Neuronal stem cell (in vitro differentiated cells): ENCODE data around the gene RPL7L1.

Source experiments
- DNase-seq: peaks from one replicate; pipeline ENCODE4 v3.0.0-alpha.2; 2013; ENCODE audit warnings: low spot score
- H2AFZ ChIP-seq: one replicate; pipeline ENCODE4 v1.6.1; 2013; ENCODE audit warnings: mild to moderate bottlenecking, low read length, inconsistent platforms
- H2AK5ac ChIP-seq: 2 replicates; pipeline ENCODE4 v1.6.1; 2013; ENCODE audit warnings: low read depth, mild to moderate bottlenecking, inconsistent platforms, low read length, moderate library complexity, mixed read lengths
- H2BK120ac ChIP-seq: 2 replicates; pipeline ENCODE4 v1.6.1; 2013; ENCODE audit warnings: low read depth, mild to moderate bottlenecking, inconsistent platforms, low read length, moderate library complexity, mixed read lengths
- H2BK12ac ChIP-seq: one replicate; pipeline ENCODE4 v1.6.1; 2013; ENCODE audit warnings: low read length, inconsistent platforms
- H2BK15ac ChIP-seq: 2 replicates; pipeline ENCODE4 v1.6.1; 2013; ENCODE audit warnings: mild to moderate bottlenecking, low read length, inconsistent platforms, mixed read lengths
- H2BK5ac ChIP-seq: one replicate; pipeline ENCODE4 v1.6.1; 2013; ENCODE audit warnings: inconsistent platforms, mild to moderate bottlenecking, low read length, moderate library complexity
- H3K14ac ChIP-seq: one replicate; pipeline ENCODE4 v1.6.1; 2013; ENCODE audit warnings: low read length, inconsistent platforms
- H3K18ac ChIP-seq: 2 replicates; pipeline ENCODE4 v1.6.1; 2013; ENCODE audit warnings: low read length, inconsistent platforms
- H3K23ac ChIP-seq: 2 replicates; pipeline ENCODE4 v1.6.1; 2013; ENCODE audit warnings: low read depth, mild to moderate bottlenecking, mixed read lengths, low read length, inconsistent platforms; ENCODE audit not compliant: poor library complexity
- H3K27ac ChIP-seq: replicated peaks from 3 replicates; pipeline ENCODE4 v1.5.1; 2013; ENCODE audit warnings: low read length, inconsistent platforms
- H3K27me3 ChIP-seq, 3 experiments: 2 replicates each; pipeline ENCODE4 v1.6.1; 2013; ENCODE audit warnings: low read length in 3 of 3, mild to moderate bottlenecking in 2 of 3, inconsistent platforms in 1 of 3, low read depth in 1 of 3, mixed read lengths in 1 of 3, moderate library complexity in 1 of 3; ENCODE audit not compliant: control insufficient read depth in 3 of 3, insufficient read depth in 3 of 3
- H3K36me3 ChIP-seq, 2 donors: replicated peaks in 1 of 2; 2 replicates each; pipeline ENCODE4 v1.6.1; 2013; ENCODE audit warnings: low read length in 2 of 2; ENCODE audit not compliant: control insufficient read depth in 2 of 2, insufficient read depth in 2 of 2
- H3K4ac ChIP-seq: 2 replicates; pipeline ENCODE4 v1.6.1; 2013; ENCODE audit warnings: inconsistent platforms, mild to moderate bottlenecking, low read length, moderate library complexity
- H3K4me1 ChIP-seq, 2 donors: 1 replicate in 1 of 2; 2 replicates in 1 of 2; pipeline ENCODE4 v1.6.1; 2013; ENCODE audit warnings: low read length in 2 of 2, low read depth in 1 of 2; ENCODE audit not compliant: control insufficient read depth in 2 of 2, insufficient read depth in 1 of 2
- H3K4me2 ChIP-seq: one replicate; pipeline ENCODE4 v1.6.1; 2013; ENCODE audit warnings: mild to moderate bottlenecking, low read length, inconsistent platforms; ENCODE audit not compliant: insufficient read depth, poor library complexity, severe bottlenecking
- H3K4me3 ChIP-seq, 2 donors: 2 replicates each; pipeline ENCODE4 v1.5.1; 2013; ENCODE audit warnings: low read length in 2 of 2, mild to moderate bottlenecking in 2 of 2, inconsistent platforms in 1 of 2, moderate library complexity in 1 of 2
- H3K79me1 ChIP-seq: one replicate; pipeline ENCODE4 v1.6.1; 2013; ENCODE audit warnings: low read depth, mild to moderate bottlenecking, inconsistent platforms, low read length, moderate library complexity
- H3K9ac ChIP-seq: one replicate; pipeline ENCODE4 v1.6.1; 2013; ENCODE audit warnings: mild to moderate bottlenecking, low read depth, low read length, inconsistent platforms; ENCODE audit not compliant: poor library complexity
- H3K9me3 ChIP-seq, 2 donors: replicated peaks in 1 of 2; 2 replicates each; pipeline versions ENCODE3 to v1.6.1; 2013; ENCODE audit warnings: low read length in 2 of 2, mild to moderate bottlenecking in 2 of 2, inconsistent platforms in 1 of 2, low read depth in 1 of 2, mixed read lengths in 1 of 2, moderate library complexity in 1 of 2; ENCODE audit not compliant: control insufficient read depth in 2 of 2, insufficient read depth in 1 of 2
- H4K8ac ChIP-seq: one replicate; pipeline ENCODE4 v1.6.1; 2013; ENCODE audit warnings: low read depth, mild to moderate bottlenecking, inconsistent platforms, low read length, moderate library complexity
- H4K91ac ChIP-seq: one replicate; pipeline ENCODE4 v1.6.1; 2013; ENCODE audit warnings: low read length, low read depth, mild to moderate bottlenecking, inconsistent platforms; ENCODE audit not compliant: poor library complexity
- WGBS, 2 donors: extraction: QIAGEN DNeasy Blood & Tissue Kit; methylation state at CpG; one replicate each; pipeline ENCODE4 v1.1.7; 2013; ENCODE audit warnings: missing lambda C conversion rate in 2 of 2, mixed read lengths in 1 of 2; ENCODE audit not compliant: insufficient read length in 2 of 2, insufficient replicate concordance in 1 of 2; ENCODE audit errors: extremely low coverage in 2 of 2; 5-methylcytosine and 5-hydroxymethylcytosine counted together

The RPL7L1 gene

GRCh38 chr6:42929821-42930360 lies 50.5 kb downstream of the RPL7L1 start:
- Histone ChIP-seq H3K27me3 (no peaks in the 10 kb centered on the region), H3K27ac (peak overlapping the region; percentile 90), H3K4me2 (peak overlapping the region; percentile 82), H3K9me3 (peaks cover 0 to 3% of the 10 kb centered on the region in 2 donors), H4K8ac (no peak overlapping the region), H2BK12ac (no peak overlapping the region), H3K4ac (no peak overlapping the region), H2BK15ac (peak overlapping the region; percentile 42), H3K4me3 (peak overlapping the region; percentile 72 to 84), H2AK5ac (no peak overlapping the region), H3K23ac (no peak overlapping the region), H2BK120ac (no peak overlapping the region), H3K18ac (peak overlapping the region; percentile 98), H3K4me1 (peaks cover 4 to 5% of the 10 kb centered on the region in 2 donors), H3K79me1 (peaks cover 5% of the 10 kb centered on the region), H2BK5ac (peak overlapping the region; percentile 56), H4K91ac (no peak overlapping the region), H2AFZ (peak overlapping the region; percentile 92), H3K14ac (no peak overlapping the region), H3K36me3 (peaks cover 10 to 37% of the 10 kb centered on the region in 2 donors), H3K9ac (peak overlapping the region; percentile 94)
- no CpG with 5 or more reads among the region's 16 CpGs for WGBS, 2 donors
- DNase-seq: no peak

DNA sequence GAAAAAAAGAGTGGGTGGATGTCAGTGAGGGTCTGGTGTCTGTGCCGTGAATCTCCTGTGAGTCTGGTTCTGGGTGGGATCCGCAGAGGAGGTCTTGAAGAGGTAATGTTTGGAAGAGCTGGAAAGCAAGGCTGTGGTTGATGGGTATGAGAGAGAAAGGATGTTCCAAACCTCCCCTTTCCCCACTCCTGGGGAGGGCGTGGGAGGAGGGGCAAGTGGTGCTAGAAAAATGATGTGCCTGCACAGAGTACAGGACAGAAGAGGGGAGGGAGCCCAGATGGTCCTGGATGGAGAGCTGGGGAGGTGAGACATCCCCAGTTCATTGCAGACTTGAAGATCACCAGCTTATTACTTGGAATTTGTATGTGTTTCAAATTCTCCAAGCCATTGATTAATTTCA lies 53.0 kb downstream of the RPL7L1 start:
- no peak overlapping the region for H4K91ac ChIP-seq
- H3K4ac ChIP-seq: no peak overlapping the region
- H3K9ac ChIP-seq: no peak overlapping the region
- peaks cover 28 to 62% of the 10 kb centered on the region in 2 donors for H3K36me3 ChIP-seq
- no peak overlapping the region for H3K4me2 ChIP-seq
- no peak overlapping the region for H2AK5ac ChIP-seq
- WGBS, 2 donors: no CpG with 5 or more reads among the region's 3 CpGs
- H2BK15ac ChIP-seq: no peak overlapping the region
- H3K4me3 ChIP-seq: no peak overlapping the region
- H3K14ac ChIP-seq: no peak overlapping the region
- peaks cover 9% of the 10 kb centered on the region for H3K79me1 ChIP-seq
- H3K18ac ChIP-seq: no peak overlapping the region
- H2BK5ac ChIP-seq: no peak overlapping the region
- H2BK120ac ChIP-seq: no peak overlapping the region
- DNase-seq: no peak
- no peak overlapping the region for H3K23ac ChIP-seq
- no peak overlapping the region for H3K27ac ChIP-seq
- peaks cover 0 to 3% of the 10 kb centered on the region in 2 donors for H3K9me3 ChIP-seq
- H4K8ac ChIP-seq: no peak overlapping the region
- H3K4me1 ChIP-seq: peaks cover 4% of the 10 kb centered on the region in 2 donors
- H2AFZ ChIP-seq: no peak overlapping the region
- H2BK12ac ChIP-seq: no peak overlapping the region
- no peaks in the 10 kb centered on the region for H3K27me3 ChIP-seq

DNA sequence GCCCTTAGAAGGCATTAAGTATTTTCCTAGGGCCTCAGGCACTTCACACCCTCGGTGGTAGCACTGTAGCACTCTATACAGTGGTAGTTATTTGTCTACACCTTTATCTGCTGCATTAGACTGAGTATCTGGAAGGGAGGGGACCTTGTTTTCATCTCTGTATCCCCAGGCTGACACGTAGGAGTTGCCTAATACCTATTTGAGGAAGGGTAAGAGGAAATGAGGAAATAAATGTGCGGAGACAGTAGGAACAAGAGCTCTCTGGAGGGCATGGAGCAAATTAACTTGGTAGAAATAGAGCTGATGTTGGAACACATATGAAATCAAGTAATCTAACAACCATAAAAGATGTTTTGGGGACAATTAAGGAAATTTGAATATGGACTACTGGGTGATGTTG lies 53.8 kb downstream of the RPL7L1 start:
- H2AK5ac ChIP-seq: no peak overlapping the region
- H3K9ac ChIP-seq: no peak overlapping the region
- H3K27ac ChIP-seq: no peak overlapping the region
- peaks cover 36 to 70% of the 10 kb centered on the region in 2 donors for H3K36me3 ChIP-seq
- peaks cover 3 to 4% of the 10 kb centered on the region in 2 donors for H3K4me1 ChIP-seq
- no peak overlapping the region for H2BK12ac ChIP-seq
- H3K4me2 ChIP-seq: no peak overlapping the region
- no peak overlapping the region for H3K4ac ChIP-seq
- no peak overlapping the region for H3K14ac ChIP-seq
- H2BK15ac ChIP-seq: no peak overlapping the region
- peaks cover 11% of the 10 kb centered on the region for H3K79me1 ChIP-seq
- H2AFZ ChIP-seq: no peak overlapping the region
- H3K4me3 ChIP-seq: no peak overlapping the region
- WGBS, 2 donors: no CpG with 5 or more reads among the region's 3 CpGs
- no peaks in the 10 kb centered on the region for H3K27me3 ChIP-seq
- no peak overlapping the region for H4K91ac ChIP-seq
- H3K18ac ChIP-seq: no peak overlapping the region
- H2BK120ac ChIP-seq: no peak overlapping the region
- no peak overlapping the region for H4K8ac ChIP-seq
- peaks cover 0 to 3% of the 10 kb centered on the region in 2 donors for H3K9me3 ChIP-seq
- DNase-seq: no peak
- H2BK5ac ChIP-seq: no peak overlapping the region
- H3K23ac ChIP-seq: no peak overlapping the region

- Histone ChIP-seq H3K4me1 (peaks cover 0 to 2% of the 10 kb centered on the region in 2 donors), H3K4ac (no peak overlapping the region), H2BK12ac (no peak overlapping the region), H2BK15ac (no peak overlapping the region), H3K27ac (no peak overlapping the region), H3K36me3 (peaks cover 50 to 90% of the 10 kb centered on the region in 2 donors), H3K9ac (no peak overlapping the region), H3K23ac (no peak overlapping the region), H3K14ac (no peak overlapping the region), H2AFZ (no peak overlapping the region), H3K9me3 (peaks cover 0 to 3% of the 10 kb centered on the region in 2 donors), H4K8ac (no peak overlapping the region), H3K79me1 (peaks cover 11% of the 10 kb centered on the region), H3K4me2 (no peak overlapping the region), H2BK5ac (no peak overlapping the region), H3K27me3 (no peaks in the 10 kb centered on the region), H2BK120ac (no peak overlapping the region), H2AK5ac (no peak overlapping the region), H3K18ac (no peak overlapping the region), H3K4me3 (peak overlapping the region in 1 of 2 donors; percentile 37), H4K91ac (no peak overlapping the region)
- no peak for DNase-seq
- no CpG with 5 or more reads among the region's 7 CpGs for WGBS, 2 donors
Observed at GRCh38 chr6:42935322-42935721, 55.9 kb downstream of the RPL7L1 start.
